Activated CD4-positive, alpha-beta T cell treated with anti-CD3 and anti-CD28 coated beads, Interleukin-2, amount 50 U/mL, for 4 hours (primary cell): ENCODE measurements around the gene TSC22D4.
"Not testable (repeated sequence)": the region's sequence is repeated elsewhere in the genome, so short reads cannot be mapped to it uniquely, and the experiment has no call there.

Source experiments
- DNase-seq, 2 experiments: peaks; one replicate each; pipeline ENCODE4 v3.0.0-alpha.2; 2020

The TSC22D4 gene

GRCh38 chr7:100472121-100472851 is 6.7 kb downstream of the TSC22D4 start:
- DNase-seq = no peak

DNA sequence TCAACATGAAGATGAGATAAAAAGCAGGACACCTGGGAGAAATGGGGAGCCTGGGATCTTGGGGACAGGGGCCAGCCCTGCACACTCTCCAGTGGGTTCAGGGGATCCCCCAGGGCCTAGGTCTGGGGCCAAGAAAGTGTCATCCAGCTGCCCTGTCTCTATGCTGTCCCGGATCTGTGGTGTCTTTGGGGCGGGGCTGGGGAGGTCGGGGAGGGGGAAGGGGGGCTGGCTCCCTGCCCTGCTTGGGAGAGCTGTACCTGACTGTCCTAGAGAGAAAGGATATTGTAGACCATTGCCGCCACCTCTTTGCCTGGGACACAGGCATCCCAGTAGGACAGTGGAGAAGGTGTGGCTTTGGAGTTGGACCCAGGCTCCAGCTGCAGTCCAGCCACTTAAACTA is 8.0 kb downstream of the TSC22D4 start:
- DNase-seq = no peak

DNA sequence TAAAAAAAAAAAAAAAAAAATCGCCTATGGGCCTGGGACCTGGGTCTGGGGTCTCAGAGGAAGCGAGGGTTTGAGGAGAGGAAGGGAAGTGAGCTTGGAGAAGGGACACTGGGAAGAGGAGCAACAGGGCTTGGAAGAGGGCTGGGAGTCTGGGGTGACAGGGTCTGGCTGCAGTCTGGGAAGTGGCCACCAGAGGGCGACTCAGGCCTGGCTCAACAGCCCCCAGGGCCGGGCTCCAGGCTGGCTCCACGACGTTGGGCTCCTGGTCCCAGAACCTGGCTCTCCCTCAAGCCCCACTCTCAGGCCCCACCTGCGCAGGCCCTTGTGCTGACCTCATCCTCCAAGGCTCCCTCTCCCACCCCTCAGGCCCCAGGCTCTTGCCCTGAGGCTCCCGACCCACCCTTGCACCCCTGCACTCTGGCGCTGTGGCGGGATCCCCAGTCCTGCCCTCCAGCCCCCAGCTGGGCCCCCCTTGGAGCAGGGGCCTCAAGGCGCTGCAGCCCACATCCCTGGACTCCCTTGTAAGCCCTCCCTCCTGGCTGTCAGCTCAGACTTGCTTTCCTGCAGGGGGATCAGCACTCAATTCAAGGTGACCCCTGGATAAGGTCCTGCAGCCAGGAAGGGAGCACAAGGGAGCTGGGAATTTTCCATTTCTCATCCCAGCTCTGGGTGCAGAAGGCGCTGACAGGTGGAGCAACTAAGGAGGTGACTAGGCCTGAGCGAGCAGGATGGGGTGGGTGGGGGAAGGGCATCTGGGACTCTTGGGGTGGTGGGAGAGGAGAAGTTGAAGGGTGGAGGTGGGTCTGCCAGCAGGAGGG is 9.6 kb downstream of the TSC22D4 start:
- peak; percentile 81 to 86 for DNase-seq

DNA sequence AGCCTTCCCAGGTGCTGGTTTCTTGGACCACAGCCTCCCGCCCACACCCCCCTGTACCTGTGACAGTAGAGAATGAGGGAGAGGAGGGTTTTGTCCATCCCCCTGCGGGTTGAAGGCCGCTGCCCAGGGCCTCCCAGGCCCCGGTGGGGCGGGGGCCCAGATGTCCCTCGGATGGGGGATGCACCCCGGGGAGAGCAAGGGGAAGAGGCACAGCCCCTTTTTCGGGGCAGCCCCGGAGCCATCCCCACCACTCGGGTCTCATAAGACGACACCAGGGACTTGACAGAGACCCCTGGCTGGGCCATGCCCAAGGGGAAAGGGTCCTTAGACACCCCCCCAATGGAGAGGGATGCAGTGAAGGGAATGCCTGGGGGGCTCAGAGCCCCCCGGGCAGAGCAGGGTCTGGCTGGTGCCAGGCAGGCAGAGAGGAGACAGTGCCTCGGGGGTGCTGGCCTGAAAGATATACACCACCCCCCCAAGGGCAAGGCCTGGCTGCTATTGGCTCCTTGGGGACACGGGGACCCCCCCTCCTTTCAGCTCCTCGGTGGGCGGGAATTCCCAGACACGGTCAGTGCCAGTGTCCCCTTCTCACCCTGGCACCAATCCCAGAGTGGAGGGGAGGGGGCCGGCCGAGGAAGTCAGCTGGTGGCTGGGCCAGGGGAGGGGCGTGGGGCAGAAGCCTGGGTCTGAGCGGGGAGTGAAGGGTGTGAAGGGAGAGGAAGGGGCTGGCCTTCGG is 11.2 kb downstream of the TSC22D4 start:
- DNase-seq = no peak

- no peak for DNase-seq
These were observed 12.1 kb downstream of the TSC22D4 start for GRCh38 chr7:100466653-100467605.

DNA sequence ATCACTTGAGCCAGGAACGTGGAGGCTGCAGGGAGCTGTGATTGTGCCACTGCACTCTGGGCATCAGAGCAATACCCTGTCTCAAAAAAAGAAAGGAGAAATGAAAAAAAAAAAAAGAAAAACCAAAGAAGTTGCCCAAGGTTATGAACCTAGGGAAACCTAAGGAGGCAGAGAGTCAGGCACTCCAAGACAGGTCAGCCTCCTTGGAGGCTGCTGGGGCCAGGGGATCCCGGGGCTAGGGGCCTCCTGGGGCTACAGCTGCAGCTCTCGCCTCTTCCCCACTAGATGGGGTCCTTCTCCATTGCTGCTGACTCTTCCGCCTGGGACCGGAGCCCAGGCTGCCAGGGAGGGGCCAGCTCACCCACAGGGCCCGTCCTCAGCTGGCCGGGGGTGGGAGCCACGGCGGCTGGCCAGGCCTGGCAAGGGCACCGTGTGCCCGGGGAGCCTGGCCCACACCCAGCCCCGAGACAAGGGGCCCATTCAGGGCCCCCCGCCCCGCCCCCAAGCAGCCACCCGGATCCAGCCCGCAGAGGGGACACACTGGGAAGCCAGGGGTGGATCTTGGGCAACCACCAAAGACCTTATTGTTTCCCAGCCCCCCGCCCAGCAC is 13.2 kb downstream of the TSC22D4 start:
- DNase-seq = no peak

- DNase-seq = no peak
These were observed 13.7 kb downstream of the TSC22D4 start for GRCh38 chr7:100465299-100465698.

DNA sequence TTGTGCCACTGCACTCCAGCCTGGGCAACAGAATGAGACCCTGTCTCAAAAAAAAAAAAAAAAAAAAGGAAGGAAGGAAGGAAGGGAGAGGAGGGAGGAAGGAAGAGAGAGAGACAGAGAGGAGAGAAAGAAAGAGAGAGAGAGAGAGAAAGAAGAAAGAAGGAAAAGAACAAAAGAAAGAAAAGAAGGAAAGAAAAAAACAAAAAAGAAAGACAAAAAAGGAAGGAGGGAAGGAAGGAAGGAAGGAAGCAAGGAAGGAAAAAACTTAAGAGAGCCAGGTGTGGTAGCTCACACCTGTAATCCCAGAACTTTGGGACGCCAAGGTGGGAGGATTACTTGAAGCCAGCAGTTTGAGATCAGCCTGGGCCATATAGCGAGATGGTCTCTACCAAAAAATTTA is 14.2 kb downstream of the TSC22D4 start:
- no peak for DNase-seq

DNA sequence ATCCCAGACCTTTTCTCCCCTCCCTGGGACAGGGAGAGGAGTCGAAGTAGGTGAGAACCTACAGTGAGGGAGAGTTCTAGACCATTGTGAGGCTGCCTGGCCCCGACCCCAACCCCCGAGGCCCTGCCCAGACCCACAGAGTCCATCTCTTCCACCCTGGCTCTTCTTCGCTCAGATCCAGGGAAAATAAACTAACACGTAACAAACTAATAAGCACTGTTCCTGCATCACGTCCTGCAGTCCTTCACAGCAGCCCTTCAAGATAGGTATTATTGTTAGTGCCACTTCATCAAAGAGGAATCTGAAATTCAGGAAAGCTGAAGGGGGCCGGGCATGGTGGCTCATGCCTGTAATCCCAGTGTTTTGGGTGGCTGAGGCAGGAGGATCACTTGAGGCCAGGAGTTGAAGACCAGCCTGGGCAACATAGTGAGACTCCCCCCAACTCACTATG is 14.8 kb downstream of the TSC22D4 start, which contains the start of gene SPACDR:
SPACDR (minus strand) TSS at position 51 of the 451 bp plus-strand sequence. CDS start 235 bp downstream, outside the sequence.
- DNase-seq = no peak

DNA sequence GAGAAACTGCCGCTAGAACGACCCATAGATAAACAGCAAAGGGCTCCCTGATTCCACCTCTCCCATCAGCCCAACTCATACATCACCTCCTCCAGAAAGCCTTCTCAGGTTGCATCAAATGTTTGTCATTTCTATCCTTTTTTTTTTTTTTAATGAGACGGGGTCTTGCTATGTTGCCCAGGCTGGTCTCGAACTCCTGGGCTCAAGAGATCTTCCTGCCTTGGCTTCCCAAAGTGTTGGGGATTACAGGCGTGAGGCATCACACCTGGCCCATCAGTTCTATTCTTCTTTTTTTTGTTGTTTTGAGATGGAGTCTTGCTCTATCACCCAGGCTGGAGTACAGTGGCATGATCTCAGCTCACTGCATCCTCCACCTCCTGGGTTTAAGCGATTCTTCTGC is 22.0 kb downstream of the TSC22D4 start:
- DNase-seq = no peak

- no peak for DNase-seq
These were observed 22.5 kb downstream of the TSC22D4 start for GRCh38 chr7:100456562-100456961.

GRCh38 chr7:100455206-100455605 is 23.8 kb downstream of the TSC22D4 start:
- no peak for DNase-seq

DNA sequence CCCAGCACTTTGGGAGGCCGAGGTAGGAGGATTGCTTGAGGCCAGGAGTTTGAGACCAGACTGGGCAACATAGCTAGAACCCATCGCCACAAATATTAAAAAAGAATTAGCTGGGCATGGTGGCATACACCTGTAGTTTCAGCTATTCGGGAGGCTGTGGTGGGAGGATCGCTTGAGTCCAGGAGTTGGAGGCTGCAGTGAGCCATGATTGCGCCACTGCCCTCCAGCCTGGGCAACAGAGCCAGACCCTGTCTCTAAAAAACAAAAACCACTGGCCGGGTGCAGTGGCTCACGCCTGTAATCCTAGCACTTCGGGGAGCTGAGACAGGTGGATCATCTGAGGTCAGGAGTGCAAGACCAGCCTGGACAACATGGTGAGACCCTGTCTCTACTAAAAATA is 25.2 kb downstream of the TSC22D4 start:
- DNase-seq = not testable (repeated sequence)

DNA sequence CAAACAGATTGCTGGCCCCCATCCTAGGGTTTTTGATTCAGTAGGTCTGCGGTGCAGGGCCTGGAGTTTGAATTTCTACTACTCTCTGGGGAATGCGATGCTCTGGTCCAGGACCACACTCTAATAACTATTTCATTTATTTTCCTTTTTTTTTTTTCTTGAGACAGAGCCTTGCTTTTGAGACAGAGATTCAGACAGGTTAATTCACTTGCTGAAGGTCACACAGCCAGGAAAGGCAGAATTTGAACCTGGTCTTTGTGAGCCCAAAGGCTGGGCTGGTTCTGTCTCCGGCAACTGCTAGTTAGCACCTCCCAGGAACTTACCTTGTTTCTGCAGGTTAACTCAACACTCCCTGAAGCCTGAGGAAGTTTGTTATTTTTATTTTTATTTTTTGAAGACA is 26.5 kb downstream of the TSC22D4 start:
- DNase-seq = no peak

- DNase-seq = no peak
These were observed 29.7 kb downstream of the TSC22D4 start for GRCh38 chr7:100449190-100449795.

DNA sequence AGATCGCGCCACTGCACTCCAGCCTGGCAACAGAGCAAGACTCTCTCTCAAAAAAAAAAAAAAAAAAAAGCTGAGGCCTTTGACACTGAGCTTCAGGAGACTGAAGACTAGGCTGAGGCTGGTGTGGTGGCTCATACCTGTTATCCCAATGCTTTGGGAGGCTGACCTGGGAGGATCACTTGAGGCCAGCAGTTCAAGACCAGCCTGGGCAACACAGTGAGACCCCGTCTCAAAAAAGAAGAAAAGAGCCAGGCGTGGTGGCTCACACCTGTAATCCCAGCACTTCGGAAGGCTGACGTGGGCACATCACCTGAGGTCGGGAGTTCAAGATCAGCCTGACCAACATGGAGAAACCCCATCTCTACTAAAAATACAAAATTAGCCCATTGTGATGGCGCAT is 31.7 kb downstream of the TSC22D4 start:
- not testable (repeated sequence) for DNase-seq

DNA sequence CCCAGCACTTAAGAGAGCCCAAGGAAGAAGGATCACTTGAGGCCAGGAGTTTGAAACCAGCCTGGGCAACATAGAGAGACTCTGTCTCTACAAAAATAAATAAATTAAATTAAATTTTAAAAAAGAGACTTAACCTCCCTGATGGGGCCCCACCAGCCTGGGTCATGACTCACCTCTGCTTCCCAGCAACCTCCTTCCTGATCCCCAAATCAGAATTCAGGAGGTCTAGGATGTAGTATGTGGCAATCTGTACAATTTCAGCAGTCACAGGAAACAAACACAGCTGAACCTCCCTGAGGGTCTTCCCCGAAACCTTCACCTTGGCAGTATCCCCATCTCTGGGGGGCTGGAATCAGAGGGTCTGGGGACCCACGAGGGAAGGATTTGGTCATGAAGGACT is 33.0 kb downstream of the TSC22D4 start:
- DNase-seq = no peak

- DNase-seq = no peak
These were observed 34.4 kb downstream of the TSC22D4 start for GRCh38 chr7:100444311-100445278.

GRCh38 chr7:100443096-100443840 is 35.7 kb downstream of the TSC22D4 start:
- DNase-seq = no peak
